Left ventricle myocardium superior (tissue), 1 donor: ENCODE results near the gene TCF7L2. TPM values are rescaled to one million over a fixed set of nuclear protein-coding genes. Genes with fewer than 3 reads are reported as not detected.

Source experiments
- ATAC-seq: fragments of 200-7000 bp; cut with Tn5 transposase; one replicate; pipeline ENCODE4 v1.9.1; 2020; ENCODE audit warnings: mild to moderate bottlenecking, moderate library complexity
- DNase-seq: peaks from one replicate; pipeline ENCODE4 v3.0.0-alpha.2; 2020
- intact Hi-C: fragments of 100-400 bp; cut with micrococcal nuclease; formaldehyde crosslinking; loops from one replicate; pipeline ENCODE4 v1.11.0; 2022
- long read RNA-seq: library from polyadenylated mRNA; unstranded; transcript quantifications from one replicate; pipeline ENCODE4 v2.0.0, GENCODE V29; 2021
- total RNA-seq: library from RNA; stranded (reverse); fragmentation: NEBNext Ultra II Directional; extraction: Animal tissue kit (Norgen Biotek cat#: 25700); gene quantifications from one replicate; pipeline ENCODE4 v1.2.1, GENCODE V29; 2021
- donor health status: DM: no; HTN: yes; CAD: no; lungs with severe emphysema.

TCF7L2 gene
- 13.5 TPM for total RNA-seq
- long read RNA-seq, partial matches to known transcripts, result 2 of 8 reads
- long read RNA-seq, other reads (novel, unspliced or antisense), result 5 of 8 reads

- DNase-seq, result peak; percentile 98
- intact Hi-C loops, result no loop called here
- peak; percentile 93 for ATAC-seq
Measured at GRCh38 chr10:112949875-112950507, at the start of gene TCF7L2. Gene TCF7L2 (plus strand): TSS chr10:112950247. CDS start chr10:112950757, 510 bp downstream.

DNA sequence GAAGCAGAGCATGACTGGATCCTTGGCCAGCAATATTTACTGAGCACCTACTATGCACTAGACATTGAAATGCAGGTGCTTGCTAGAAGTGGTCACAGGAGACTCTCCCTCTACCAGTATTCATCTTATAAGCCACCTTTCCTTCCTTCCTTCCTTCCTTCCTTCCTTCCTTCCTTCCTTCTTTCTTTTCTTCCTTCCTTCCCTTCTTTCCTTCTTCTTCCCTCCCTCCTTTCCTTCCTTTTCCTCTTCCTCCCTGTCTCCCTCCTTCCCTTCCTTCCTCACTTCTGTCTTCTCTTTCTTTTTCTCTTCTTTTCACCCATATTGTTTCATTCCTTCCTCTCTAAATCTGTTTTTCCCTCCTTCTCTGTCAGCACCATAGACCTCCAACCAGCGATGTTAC, 47.3 kb upstream of the TCF7L2 start:
- DNase-seq (no peak), ATAC-seq (no peak)
- intact Hi-C loops, result no loop called here

GRCh38 chr10:112904000-112904399, 46.0 kb upstream of the TCF7L2 start:
- intact Hi-C loops, result no loop called here
- ATAC-seq, result no peak
- DNase-seq, result no peak

GRCh38 chr10:112906945-112907344, 43.1 kb upstream of the TCF7L2 start:
- DNase-seq (no peak), ATAC-seq (no peak)
- intact Hi-C loops, result no loop called here

DNA sequence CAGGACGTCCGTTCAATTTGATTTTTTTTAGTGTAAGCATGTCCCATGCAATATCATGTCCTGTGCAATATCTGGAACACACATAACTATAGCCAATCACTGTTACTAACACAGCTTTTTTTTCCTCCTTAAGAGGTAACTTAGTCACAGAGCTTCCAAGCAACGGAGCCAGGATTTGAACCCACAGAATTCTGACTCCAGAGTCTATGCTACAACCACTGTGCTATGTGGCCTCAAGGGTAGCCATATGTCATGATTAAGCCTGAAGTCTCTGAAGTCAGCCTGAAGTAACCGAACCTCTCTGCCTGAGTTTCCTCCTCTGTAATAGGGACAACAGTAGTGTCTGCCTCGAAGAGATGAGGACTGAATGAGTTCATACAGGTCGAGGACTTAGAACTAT, 42.2 kb upstream of the TCF7L2 start:
- intact Hi-C loops, result no loop called here
- no peak for DNase-seq

DNA sequence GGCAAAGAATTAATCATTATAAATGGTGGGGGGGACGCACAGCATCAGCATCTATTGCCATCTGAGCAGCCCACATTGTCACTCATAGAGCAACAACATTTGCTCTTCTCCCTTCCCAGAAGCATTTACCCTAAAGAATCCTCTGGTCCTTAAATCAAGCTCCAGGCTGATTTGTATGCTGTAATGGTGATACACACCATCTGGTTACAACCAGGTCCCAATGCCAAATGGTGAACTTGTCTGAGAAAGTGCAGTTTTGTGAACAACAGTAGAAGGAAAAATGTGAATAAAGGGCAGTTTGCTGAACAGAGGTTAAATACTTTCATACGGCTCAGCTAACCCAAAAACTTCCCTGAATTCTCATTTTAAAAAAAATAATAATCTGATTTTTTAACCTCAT, 38.8 kb upstream of the TCF7L2 start:
- DNase-seq, result no peak
- intact Hi-C loops, result no loop called here
- ATAC-seq, result no peak

More for the DNA sequence above, 42.2 kb upstream of the TCF7L2 start:
- no peak for ATAC-seq

DNA sequence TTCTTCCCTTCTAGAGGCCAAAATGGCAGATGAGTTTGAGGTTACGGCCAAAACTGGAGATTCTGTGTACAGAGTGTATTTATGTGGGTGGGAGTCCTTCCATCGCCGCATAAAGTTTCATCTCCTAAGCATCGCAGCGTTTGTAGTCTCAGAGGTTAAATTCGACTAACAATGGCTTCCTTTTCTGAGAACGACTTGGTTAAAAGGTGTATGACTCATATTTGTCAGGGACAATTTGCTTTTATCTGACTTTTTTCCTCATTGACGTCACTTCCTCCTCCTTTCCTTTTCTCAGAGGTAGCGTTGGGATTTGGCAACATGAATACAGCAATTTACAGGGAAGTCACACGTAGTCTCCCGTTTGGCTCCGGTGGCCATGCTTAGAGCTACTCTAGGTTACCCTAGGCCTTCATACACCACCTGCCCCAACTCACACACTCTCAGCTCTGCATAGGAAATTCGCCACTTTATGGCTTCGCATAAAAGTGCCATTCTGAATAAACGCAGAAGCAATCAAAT, 37.6 kb upstream of the TCF7L2 start:
- intact Hi-C loops, result no loop called here
- DNase-seq (no peak), ATAC-seq (no peak)

GRCh38 chr10:112913255-112913654, 36.8 kb upstream of the TCF7L2 start:
- DNase-seq (no peak), ATAC-seq (no peak)
- intact Hi-C loops, result no loop called here

- DNase-seq, result no peak
- ATAC-seq, result no peak
- intact Hi-C loops, result no loop called here
Measured at GRCh38 chr10:112913661-112914287, 36.3 kb upstream of the TCF7L2 start.

- ATAC-seq (no peak), DNase-seq (no peak)
- intact Hi-C loops, result no loop called here
Measured at GRCh38 chr10:112914288-112914952, 35.6 kb upstream of the TCF7L2 start.

DNA sequence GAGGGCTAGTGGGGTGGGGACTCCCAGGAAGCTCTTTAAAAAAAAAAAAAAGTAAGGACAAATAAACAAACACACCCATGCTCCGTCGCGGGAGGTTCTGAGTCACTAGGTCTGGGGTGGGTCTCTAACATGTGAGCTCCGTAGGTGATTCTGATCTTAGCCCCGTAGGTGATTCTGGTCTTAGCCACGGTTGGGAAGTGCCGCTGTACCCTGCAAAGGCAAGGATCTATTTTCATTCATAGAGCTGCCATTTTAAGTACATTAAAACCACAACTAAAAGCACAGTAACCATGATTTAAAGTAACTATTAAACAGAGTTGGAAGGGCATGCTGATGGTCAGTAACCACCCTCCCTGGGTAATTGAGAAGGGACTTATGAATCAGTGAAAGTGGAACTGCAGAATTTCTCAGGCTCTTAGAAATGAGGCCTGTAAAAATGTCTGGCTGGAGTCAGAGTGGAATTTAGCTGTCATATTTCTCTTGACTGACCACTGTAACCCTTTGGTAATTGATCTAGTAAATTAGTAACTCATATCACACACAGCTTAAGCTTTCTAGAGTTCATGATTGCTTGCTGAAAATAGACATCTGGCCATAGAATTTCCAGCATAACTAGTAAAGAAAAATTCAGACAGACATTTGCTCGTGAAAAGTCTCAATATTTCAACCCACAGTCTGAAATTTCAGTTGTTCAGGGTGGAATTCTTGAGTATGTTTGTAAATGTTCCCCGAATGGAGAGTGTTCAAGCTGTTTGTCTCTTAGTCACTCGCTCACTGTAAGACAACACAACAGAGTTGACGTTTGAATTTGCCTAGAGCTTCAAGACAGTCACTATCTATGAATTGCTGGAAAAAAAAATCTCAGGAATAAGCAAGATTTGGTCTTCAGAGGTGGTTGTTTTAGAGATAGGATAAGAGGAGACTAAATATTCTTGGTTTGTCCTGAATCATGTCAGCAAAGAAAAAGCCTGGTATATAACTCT, 34.2 kb upstream of the TCF7L2 start:
- ATAC-seq, result no peak

GRCh38 chr10:112917681-112918080, 32.4 kb upstream of the TCF7L2 start:
- intact Hi-C loops, result no loop called here
- DNase-seq, result no peak
- ATAC-seq, result no peak

More for the DNA sequence above, 34.2 kb upstream of the TCF7L2 start:
- intact Hi-C loops, result no loop called here
- no peak for DNase-seq

DNA sequence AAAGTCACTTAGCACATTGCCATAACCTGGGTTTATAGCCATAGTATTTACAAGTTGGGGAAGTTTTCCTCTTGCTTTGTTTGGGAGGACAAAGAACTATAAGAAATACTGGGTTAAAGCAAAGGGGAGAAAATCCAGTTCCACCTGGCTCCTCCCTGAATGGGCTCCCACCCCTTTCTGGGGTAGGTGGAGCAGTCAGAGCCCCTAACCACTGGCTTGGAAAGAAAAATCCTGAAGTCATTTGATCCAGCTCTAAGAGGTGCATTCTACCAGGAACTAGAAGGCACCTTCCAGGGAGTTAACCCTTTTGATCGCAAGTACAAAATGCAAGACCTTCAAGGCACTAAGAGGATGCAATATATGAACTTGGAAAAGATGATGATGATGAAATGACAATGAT, 31.3 kb upstream of the TCF7L2 start:
- DNase-seq (no peak), ATAC-seq (no peak)
- intact Hi-C loops, result no loop called here

- DNase-seq (no peak), ATAC-seq (no peak)
- intact Hi-C loops, result no loop called here
Measured at GRCh38 chr10:112919721-112920120, 30.3 kb upstream of the TCF7L2 start.

DNA sequence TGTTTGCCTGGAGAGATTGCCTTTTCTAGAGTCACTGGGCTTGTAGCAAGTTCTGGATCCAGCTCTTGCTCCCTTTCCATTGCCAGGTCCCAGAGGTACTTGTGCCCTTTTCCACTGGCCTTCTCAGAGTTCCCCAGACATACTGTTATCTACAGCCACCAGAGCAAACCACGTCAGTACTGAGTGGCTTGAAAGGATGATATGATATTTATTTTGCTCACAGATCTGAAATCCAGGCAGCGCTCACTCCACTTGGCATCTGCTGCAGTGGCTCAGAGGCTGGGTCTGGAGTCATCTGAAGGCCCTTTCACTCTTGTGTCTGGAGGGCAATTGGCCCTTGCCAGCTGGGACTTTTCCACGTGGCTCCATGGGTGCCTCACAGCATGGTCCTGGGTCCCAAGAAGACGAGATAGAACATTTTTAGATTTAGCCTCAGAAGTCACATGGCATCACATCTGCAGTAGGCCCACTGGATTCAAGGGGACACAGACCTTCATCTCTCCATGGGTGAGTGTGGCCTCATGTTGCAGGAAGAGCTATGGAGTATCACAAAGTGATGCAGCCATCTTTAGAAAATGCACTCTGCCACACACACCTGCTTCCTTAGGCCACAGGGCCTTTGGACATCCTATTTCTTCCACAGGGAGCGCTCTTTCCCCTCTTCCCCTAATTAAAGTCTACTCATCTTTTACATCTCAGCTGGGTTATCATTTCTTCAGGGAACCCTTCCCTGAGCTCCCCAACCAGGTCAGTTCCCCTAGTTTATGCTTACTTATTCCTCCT, 22.9 kb upstream of the TCF7L2 start:
- intact Hi-C loops, result no loop called here
- ATAC-seq (peak; percentile 19), DNase-seq (no peak)

DNA sequence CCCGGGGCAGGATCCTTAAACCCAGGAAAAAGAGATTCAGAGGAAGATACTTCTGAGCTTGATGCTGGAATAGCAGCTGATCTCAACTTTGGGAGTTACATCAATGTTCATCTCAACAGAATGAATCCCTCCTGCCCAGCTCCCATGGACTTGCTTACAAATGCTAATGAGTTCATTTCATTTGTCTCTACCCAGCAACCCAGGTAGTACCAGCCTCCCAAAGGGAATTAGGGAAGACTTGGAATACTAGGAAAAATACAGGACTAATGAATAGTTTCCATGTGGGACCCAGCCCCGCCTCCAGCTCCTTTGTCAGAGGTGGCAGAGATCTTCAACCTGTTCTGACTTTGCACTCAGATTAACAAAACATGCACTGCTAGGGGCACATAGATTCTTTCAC, 22.1 kb upstream of the TCF7L2 start:
- no peak for ATAC-seq

GRCh38 chr10:112932658-112933057, 17.4 kb upstream of the TCF7L2 start:
- DNase-seq (no peak), ATAC-seq (no peak)
- intact Hi-C loops, result no loop called here

More for the DNA sequence above, 22.1 kb upstream of the TCF7L2 start:
- intact Hi-C loops, result no loop called here
- no peak for DNase-seq

- ATAC-seq, result no peak
- no peak for DNase-seq
- intact Hi-C loops, result no loop called here
Measured at GRCh38 chr10:112934193-112934592, 15.9 kb upstream of the TCF7L2 start.
